GM15510 (cell line): ENCODE results near the gene NUCB2.

Experiments
- POLR2A ChIP-seq: IDR thresholded peaks from 3 replicates; pipeline ENCODE4 v1.6.1; 2011; ENCODE audit warnings: borderline replicate concordance; ENCODE audit not compliant: insufficient read length; ENCODE audit errors: extremely low read depth

The NUCB2 gene

GRCh38 chr11:17300372-17300771 lies 23.8 kb downstream of the NUCB2 start:
- no peak for TF ChIP-seq POLR2A

- no peak for TF ChIP-seq POLR2A
Measured at GRCh38 chr11:17313349-17314231, 37.1 kb downstream of the NUCB2 start.

GRCh38 chr11:17314232-17314547 lies 37.7 kb downstream of the NUCB2 start:
- no peak for TF ChIP-seq POLR2A

- TF ChIP-seq POLR2A, result no peak
Measured at GRCh38 chr11:17314904-17315426, 38.4 kb downstream of the NUCB2 start.

- TF ChIP-seq POLR2A, result no peak
Measured at GRCh38 chr11:17328871-17329494, 52.4 kb downstream of the NUCB2 start.

- TF ChIP-seq POLR2A, result no peak
Measured at GRCh38 chr11:17331669-17332068, 55.1 kb downstream of the NUCB2 start.

GRCh38 chr11:17333799-17334586 lies 57.5 kb downstream of the NUCB2 start:
- TF ChIP-seq POLR2A, result no peak

- TF ChIP-seq POLR2A, result no peak
Measured at GRCh38 chr11:17343257-17343656, 66.7 kb downstream of the NUCB2 start.

- TF ChIP-seq POLR2A, result no peak
Measured at GRCh38 chr11:17343907-17344306, 67.4 kb downstream of the NUCB2 start.

- TF ChIP-seq POLR2A, result no peak
Measured at GRCh38 chr11:17347676-17348075, 71.1 kb downstream of the NUCB2 start.

- no peak for TF ChIP-seq POLR2A
Measured at GRCh38 chr11:17350455-17351171, 74.1 kb downstream of the NUCB2 start.

GRCh38 chr11:17351172-17351509 lies 74.6 kb downstream of the NUCB2 start:
- no peak for TF ChIP-seq POLR2A

- TF ChIP-seq POLR2A, result no peak
Measured at GRCh38 chr11:17351510-17352176, 75.1 kb downstream of the NUCB2 start, which contains the start of gene NCR3LG1. Gene NCR3LG1, plus strand, starts transcription at chr11:17351800. Its CDS starts 170 bp downstream, at chr11:17351970.
